HG02678 (cell line): Measurements from ENCODE around the gene PXMP2.
"Not testable (repeated sequence)": the region's sequence is repeated elsewhere in the genome, so short reads cannot be mapped to it uniquely, and the experiment has no call there.

Source experiments
- ATAC-seq: cut with Tn5 transposase; IDR thresholded peaks from one replicate; pipeline ENCODE4 v1.9.1; 2021; ENCODE audit warnings: mild to moderate bottlenecking, moderate library complexity; ENCODE audit not compliant: unreplicated experiment

PXMP2 gene

GRCh38 chr12:132746613-132747012, 59.2 kb downstream of the PXMP2 start:
- ATAC-seq = no peak

- no peak for ATAC-seq
Measured at GRCh38 chr12:132747395-132747794, 60.0 kb downstream of the PXMP2 start.

GRCh38 chr12:132747896-132748295, 60.5 kb downstream of the PXMP2 start:
- no peak for ATAC-seq

GRCh38 chr12:132748319-132748718, 60.9 kb downstream of the PXMP2 start:
- ATAC-seq = no peak

GRCh38 chr12:132753670-132754069, 66.3 kb downstream of the PXMP2 start:
- not testable (repeated sequence) for ATAC-seq

- ATAC-seq = no peak
Measured at GRCh38 chr12:132754160-132754932, 67.0 kb downstream of the PXMP2 start.
